ENCODE data around the gene DNAI1. TPM values are rescaled to one million over a fixed set of nuclear protein-coding genes. Genes with fewer than 3 reads are reported as not detected.

The DNAI1 gene
- total and polyA plus RNA-seq, 10 of the 15 experiments (the other 5 are each of a cell fraction or from before 2014, with no cell fraction given): not detected

GRCh38 chr9:34458013-34458958, at the start of gene DNAI1, which contains the start of gene FAM219A (continued):
- TF ChIP-seq RELB (IDR thresholded peaks at IDR 0.05; ENCODE audit: low read depth) (no peak), ZNF207 (IDR thresholded peaks at IDR 0.05; ENCODE audit: borderline replicate concordance) (no peak), BRCA1 (IDR thresholded peaks at IDR 0.05; ENCODE audit: low read depth, low read length) (no peak), DPF2 (IDR thresholded peaks at IDR 0.05) (no peak), USF2 (IDR thresholded peaks at IDR 0.05; ENCODE audit: borderline replicate concordance, low read depth, low read length) (no peak), STAT3 (IDR thresholded peaks at IDR 0.05; ENCODE audit: low read depth, low read length) (no peak), PAX8 (IDR thresholded peaks at IDR 0.05) (no peak), ESRRA (IDR thresholded peaks at IDR 0.05; ENCODE audit: low read length) (no peak), POLR2AphosphoS2 (IDR thresholded peaks at IDR 0.05; ENCODE audit: low read depth, low read length) (no peak), IRF5 (IDR thresholded peaks at IDR 0.05; ENCODE audit: borderline replicate concordance) (no peak), ZNF274 (IDR thresholded peaks at IDR 0.05; ENCODE audit: insufficient read depth, insufficient read length) (no peak), POU2F2 (IDR thresholded peaks at IDR 0.05; ENCODE audit: borderline replicate concordance, low read depth, low read length) (peak; percentile 100), ATF3 (IDR thresholded peaks at IDR 0.05; ENCODE audit: borderline replicate concordance, extremely low read depth, low read depth, low read length) (no peak), KAT2A (conservative IDR thresholded peaks at IDR 0.05; ENCODE audit: control insufficient read depth, low read depth, low read length) (no peak), WRNIP1 (IDR thresholded peaks at IDR 0.05; ENCODE audit: borderline replicate concordance, low read depth, low read length) (no peak), RAD51 (IDR thresholded peaks at IDR 0.05) (no peak), GATAD2B (conservative IDR thresholded peaks at IDR 0.05; ENCODE audit: low read depth) (0 out of 2 replicates have a peak, but pooled peaks have one; percentile 54), SIX5 (IDR thresholded peaks at IDR 0.05; ENCODE audit: low read depth, low read length, severe bottlenecking) (no peak), ETV6 (conservative IDR thresholded peaks at IDR 0.05 in 1 of 2, IDR thresholded peaks at IDR 0.05 in 1 of 2; ENCODE audit: borderline replicate concordance in 1 of 2, low read depth in 1 of 2) (no peak), ZZZ3 (IDR thresholded peaks at IDR 0.05; ENCODE audit: control insufficient read depth, insufficient read length, low read depth) (no peak), CHD4 (IDR thresholded peaks at IDR 0.05) (no peak)
- TF ChIP-seq, protein P1, sequence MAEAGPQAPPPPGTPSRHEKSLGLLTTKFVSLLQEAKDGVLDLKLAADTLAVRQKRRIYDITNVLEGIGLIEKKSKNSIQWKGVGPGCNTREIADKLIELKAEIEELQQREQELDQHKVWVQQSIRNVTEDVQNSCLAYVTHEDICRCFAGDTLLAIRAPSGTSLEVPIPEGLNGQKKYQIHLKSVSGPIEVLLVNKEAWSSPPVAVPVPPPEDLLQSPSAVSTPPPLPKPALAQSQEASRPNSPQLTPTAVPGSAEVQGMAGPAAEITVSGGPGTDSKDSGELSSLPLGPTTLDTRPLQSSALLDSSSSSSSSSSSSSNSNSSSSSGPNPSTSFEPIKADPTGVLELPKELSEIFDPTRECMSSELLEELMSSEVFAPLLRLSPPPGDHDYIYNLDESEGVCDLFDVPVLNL (IDR thresholded peaks at IDR 0.05; ENCODE audit: low read depth, low read length): no peak
- TF ChIP-seq, protein P2, sequence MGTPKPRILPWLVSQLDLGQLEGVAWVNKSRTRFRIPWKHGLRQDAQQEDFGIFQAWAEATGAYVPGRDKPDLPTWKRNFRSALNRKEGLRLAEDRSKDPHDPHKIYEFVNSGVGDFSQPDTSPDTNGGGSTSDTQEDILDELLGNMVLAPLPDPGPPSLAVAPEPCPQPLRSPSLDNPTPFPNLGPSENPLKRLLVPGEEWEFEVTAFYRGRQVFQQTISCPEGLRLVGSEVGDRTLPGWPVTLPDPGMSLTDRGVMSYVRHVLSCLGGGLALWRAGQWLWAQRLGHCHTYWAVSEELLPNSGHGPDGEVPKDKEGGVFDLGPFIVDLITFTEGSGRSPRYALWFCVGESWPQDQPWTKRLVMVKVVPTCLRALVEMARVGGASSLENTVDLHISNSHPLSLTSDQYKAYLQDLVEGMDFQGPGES (IDR thresholded peaks at IDR 0.05): no peak

Measured in GM12878 (cell line).